Endothelial cell of umbilical vein (primary cell): ENCODE measurements around the gene NTRK2.

Experiments used
- EZH2 ChIP-seq: IDR thresholded peaks from 2 replicates; pipeline ENCODE4 v1.6.1; 2012; ENCODE audit warnings: borderline replicate concordance, low read depth, mild to moderate bottlenecking, moderate library complexity, low read length, inconsistent platforms; ENCODE audit not compliant: severe bottlenecking
- MYC ChIP-seq: IDR thresholded peaks from one replicate; pipeline ENCODE4 v1.6.1; 2011; ENCODE audit warnings: mild to moderate bottlenecking, low read depth, low read length

- no peak for TF ChIP-seq MYC
- no peak for TF ChIP-seq EZH2
Observed at GRCh38 chr9:84754461-84754860, 84.9 kb downstream of the NTRK2 start.
